ENCODE measurements around the gene DOCK4. TPM values are rescaled to one million over a fixed set of nuclear protein-coding genes. Genes with fewer than 3 reads are reported as not detected.

DOCK4 gene
- total and polyA plus RNA-seq, 10 of the 15 experiments (the other 5 are each of a cell fraction or from before 2014, with no cell fraction given): 0.03 to 0.73 (median 0.38) TPM

DNA sequence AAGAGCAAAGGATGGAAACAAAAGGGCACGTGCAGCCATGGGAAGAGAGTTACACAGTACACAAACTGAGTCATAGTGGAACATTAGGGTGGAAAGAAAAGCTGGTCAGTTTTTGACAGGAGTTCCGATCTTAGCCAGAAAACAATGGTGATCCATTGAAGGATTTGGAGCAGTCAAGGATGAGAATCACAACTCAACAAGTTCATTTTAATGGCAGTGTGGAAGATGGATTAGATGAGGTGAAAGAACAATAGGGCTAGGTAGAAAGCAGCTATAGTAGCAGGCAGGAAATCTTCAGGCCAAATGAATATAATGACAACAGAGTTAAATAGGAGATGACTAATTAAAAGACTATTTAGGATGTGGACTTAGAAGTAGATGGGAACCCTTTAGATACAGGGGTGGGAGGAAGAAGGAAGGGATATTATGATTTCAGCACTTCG lies 136.3 kb downstream of the DOCK4 start (continued):
- TF ChIP-seq, protein P1, sequence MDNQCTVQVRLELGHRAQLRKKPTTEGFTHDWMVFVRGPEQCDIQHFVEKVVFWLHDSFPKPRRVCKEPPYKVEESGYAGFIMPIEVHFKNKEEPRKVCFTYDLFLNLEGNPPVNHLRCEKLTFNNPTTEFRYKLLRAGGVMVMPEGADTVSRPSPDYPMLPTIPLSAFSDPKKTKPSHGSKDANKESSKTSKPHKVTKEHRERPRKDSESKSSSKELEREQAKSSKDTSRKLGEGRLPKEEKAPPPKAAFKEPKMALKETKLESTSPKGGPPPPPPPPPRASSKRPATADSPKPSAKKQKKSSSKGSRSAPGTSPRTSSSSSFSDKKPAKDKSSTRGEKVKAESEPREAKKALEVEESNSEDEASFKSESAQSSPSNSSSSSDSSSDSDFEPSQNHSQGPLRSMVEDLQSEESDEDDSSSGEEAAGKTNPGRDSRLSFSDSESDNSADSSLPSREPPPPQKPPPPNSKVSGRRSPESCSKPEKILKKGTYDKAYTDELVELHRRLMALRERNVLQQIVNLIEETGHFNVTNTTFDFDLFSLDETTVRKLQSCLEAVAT (IDR thresholded peaks at IDR 0.05): no peak
- TF ChIP-seq RFX5 (IDR thresholded peaks at IDR 0.05; ENCODE audit: low read depth, low read length): no peak
- no peak for TF ChIP-seq FOS (IDR thresholded peaks at IDR 0.05; ENCODE audit: borderline replicate concordance, extremely low read depth, insufficient read length)
- TF ChIP-seq JUNB (IDR thresholded peaks at IDR 0.05): no peak
- no peak for TF ChIP-seq EP300 (IDR thresholded peaks at IDR 0.05; ENCODE audit: borderline replicate concordance in 1 of 2, control insufficient read depth in 1 of 2, low read depth in 2 of 2, low read length in 2 of 2)

DNA sequence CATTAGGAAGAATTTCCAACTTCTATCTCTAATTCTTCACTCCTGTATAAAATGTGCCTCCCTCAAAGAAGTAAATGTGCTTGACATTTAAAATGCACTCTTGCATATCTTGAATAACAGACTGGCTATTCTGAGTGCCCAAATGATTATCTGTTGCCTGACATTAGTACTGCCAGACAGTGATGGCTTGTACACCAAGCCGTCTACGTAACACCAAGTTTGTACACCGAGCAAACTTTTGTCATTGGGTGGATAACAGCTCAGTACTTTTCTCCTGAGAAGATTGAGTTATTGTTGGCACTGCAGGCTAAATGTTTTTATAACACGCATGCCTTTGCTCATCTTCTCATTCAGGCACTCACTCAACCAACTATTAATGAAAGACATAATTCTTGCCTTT lies 137.2 kb downstream of the DOCK4 start:
- CTCF ChIA-PET: interaction anchor here (2.1 kb wide), 1 partner anchor 14 kb away, joined by 5 read pairs; no protein-coding TSS in a partner anchor
- no peak overlapping the region for H2AFZ ChIP-seq (ENCODE audit: control insufficient read depth, low read depth, low read length)
- H3K36me3 ChIP-seq (ENCODE audit: control insufficient read depth in 2 of 2, insufficient read depth in 2 of 2, low read length in 1 of 2): no peaks in the 10 kb centered on the region
- H3K9me3 ChIP-seq (replicated peaks; ENCODE audit: control insufficient read depth, insufficient read depth, low read length): no peaks in the 10 kb centered on the region; the same call in 2 of the 3 replicates
- no peak overlapping the region for H3K27ac ChIP-seq (ENCODE audit: control insufficient read depth, insufficient read depth)
- H3K4me3 ChIP-seq: no peak overlapping the region
- FAIRE-seq (no peak), ATAC-seq (no peak), DNase-seq (ENCODE audit: low read depth, low spot score) (no peak)
- in situ Hi-C loops (cut with MboI): no loop called here
- H3K79me2 ChIP-seq (ENCODE audit: control insufficient read depth, insufficient read depth, low read length): no peaks in the 10 kb centered on the region
- SMC1A ChIA-PET (ENCODE audit: uncharacterized antibody, unreplicated experiment): interaction anchor here (1.4 kb wide), 1 partner anchor 11 kb away, joined by 4 read pairs; no protein-coding TSS in a partner anchor
- intact Hi-C loops (cut with micrococcal nuclease; ENCODE audit: unreplicated experiment): no loop called here
- no peak overlapping the region for H3K9ac ChIP-seq (ENCODE audit: control insufficient read depth, insufficient read depth, low read length)
- 100% methylated on average over 4 of the region's 4 CpGs for WGBS (ENCODE audit: insufficient coverage, insufficient replicate concordance, low lambda C conversion rate, missing lambda C conversion rate)
- RAD21 ChIA-PET (ENCODE audit: unreplicated experiment): no interaction called here
- no peak overlapping the region for H3K4me2 ChIP-seq (ENCODE audit: control insufficient read depth, insufficient read depth)
- no peaks in the 10 kb centered on the region for H3K27me3 ChIP-seq (replicated peaks in 1 of 2; ENCODE audit: control insufficient read depth in 2 of 2, insufficient read depth in 2 of 2, low read length in 1 of 2)
- POLR2A ChIA-PET: no interaction called here
- BruUV-seq (replicated peaks): no TSS peak
- H4K20me1 ChIP-seq (ENCODE audit: control insufficient read depth, insufficient read depth): no peaks in the 10 kb centered on the region
- H3K4me1 ChIP-seq (ENCODE audit: control insufficient read depth, insufficient read depth, low read length): no peaks in the 10 kb centered on the region
- TF ChIP-seq, protein P2, sequence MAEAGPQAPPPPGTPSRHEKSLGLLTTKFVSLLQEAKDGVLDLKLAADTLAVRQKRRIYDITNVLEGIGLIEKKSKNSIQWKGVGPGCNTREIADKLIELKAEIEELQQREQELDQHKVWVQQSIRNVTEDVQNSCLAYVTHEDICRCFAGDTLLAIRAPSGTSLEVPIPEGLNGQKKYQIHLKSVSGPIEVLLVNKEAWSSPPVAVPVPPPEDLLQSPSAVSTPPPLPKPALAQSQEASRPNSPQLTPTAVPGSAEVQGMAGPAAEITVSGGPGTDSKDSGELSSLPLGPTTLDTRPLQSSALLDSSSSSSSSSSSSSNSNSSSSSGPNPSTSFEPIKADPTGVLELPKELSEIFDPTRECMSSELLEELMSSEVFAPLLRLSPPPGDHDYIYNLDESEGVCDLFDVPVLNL (IDR thresholded peaks at IDR 0.05; ENCODE audit: low read depth, low read length): no peak
- TF ChIP-seq, protein P3, sequence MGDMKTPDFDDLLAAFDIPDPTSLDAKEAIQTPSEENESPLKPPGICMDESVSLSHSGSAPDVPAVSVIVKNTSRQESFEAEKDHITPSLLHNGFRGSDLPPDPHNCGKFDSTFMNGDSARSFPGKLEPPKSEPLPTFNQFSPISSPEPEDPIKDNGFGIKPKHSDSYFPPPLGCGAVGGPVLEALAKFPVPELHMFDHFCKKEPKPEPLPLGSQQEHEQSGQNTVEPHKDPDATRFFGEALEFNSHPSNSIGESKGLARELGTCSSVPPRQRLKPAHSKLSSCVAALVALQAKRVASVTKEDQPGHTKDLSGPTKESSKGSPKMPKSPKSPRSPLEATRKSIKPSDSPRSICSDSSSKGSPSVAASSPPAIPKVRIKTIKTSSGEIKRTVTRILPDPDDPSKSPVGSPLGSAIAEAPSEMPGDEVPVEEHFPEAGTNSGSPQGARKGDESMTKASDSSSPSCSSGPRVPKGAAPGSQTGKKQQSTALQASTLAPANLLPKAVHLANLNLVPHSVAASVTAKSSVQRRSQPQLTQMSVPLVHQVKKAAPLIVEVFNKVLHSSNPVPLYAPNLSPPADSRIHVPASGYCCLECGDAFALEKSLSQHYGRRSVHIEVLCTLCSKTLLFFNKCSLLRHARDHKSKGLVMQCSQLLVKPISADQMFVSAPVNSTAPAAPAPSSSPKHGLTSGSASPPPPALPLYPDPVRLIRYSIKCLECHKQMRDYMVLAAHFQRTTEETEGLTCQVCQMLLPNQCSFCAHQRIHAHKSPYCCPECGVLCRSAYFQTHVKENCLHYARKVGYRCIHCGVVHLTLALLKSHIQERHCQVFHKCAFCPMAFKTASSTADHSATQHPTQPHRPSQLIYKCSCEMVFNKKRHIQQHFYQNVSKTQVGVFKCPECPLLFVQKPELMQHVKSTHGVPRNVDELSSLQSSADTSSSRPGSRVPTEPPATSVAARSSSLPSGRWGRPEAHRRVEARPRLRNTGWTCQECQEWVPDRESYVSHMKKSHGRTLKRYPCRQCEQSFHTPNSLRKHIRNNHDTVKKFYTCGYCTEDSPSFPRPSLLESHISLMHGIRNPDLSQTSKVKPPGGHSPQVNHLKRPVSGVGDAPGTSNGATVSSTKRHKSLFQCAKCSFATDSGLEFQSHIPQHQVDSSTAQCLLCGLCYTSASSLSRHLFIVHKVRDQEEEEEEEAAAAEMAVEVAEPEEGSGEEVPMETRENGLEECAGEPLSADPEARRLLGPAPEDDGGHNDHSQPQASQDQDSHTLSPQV (IDR thresholded peaks at IDR 0.05): no peak
- TF ChIP-seq ZNF622 (IDR thresholded peaks at IDR 0.05): no peak
- no peak for TF ChIP-seq ASH2L (IDR thresholded peaks at IDR 0.05; ENCODE audit: borderline replicate concordance, low read depth)
- TF ChIP-seq, protein P4, sequence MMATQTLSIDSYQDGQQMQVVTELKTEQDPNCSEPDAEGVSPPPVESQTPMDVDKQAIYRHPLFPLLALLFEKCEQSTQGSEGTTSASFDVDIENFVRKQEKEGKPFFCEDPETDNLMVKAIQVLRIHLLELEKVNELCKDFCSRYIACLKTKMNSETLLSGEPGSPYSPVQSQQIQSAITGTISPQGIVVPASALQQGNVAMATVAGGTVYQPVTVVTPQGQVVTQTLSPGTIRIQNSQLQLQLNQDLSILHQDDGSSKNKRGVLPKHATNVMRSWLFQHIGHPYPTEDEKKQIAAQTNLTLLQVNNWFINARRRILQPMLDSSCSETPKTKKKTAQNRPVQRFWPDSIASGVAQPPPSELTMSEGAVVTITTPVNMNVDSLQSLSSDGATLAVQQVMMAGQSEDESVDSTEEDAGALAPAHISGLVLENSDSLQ (IDR thresholded peaks at IDR 0.05): no peak
- TF ChIP-seq, protein P5, sequence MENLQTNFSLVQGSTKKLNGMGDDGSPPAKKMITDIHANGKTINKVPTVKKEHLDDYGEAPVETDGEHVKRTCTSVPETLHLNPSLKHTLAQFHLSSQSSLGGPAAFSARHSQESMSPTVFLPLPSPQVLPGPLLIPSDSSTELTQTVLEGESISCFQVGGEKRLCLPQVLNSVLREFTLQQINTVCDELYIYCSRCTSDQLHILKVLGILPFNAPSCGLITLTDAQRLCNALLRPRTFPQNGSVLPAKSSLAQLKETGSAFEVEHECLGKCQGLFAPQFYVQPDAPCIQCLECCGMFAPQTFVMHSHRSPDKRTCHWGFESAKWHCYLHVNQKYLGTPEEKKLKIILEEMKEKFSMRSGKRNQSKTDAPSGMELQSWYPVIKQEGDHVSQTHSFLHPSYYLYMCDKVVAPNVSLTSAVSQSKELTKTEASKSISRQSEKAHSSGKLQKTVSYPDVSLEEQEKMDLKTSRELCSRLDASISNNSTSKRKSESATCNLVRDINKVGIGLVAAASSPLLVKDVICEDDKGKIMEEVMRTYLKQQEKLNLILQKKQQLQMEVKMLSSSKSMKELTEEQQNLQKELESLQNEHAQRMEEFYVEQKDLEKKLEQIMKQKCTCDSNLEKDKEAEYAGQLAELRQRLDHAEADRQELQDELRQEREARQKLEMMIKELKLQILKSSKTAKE (IDR thresholded peaks at IDR 0.05; ENCODE audit: low read depth, poor library complexity, severe bottlenecking): no peak
